Measurements from ENCODE around the gene ADAP1.

DNA sequence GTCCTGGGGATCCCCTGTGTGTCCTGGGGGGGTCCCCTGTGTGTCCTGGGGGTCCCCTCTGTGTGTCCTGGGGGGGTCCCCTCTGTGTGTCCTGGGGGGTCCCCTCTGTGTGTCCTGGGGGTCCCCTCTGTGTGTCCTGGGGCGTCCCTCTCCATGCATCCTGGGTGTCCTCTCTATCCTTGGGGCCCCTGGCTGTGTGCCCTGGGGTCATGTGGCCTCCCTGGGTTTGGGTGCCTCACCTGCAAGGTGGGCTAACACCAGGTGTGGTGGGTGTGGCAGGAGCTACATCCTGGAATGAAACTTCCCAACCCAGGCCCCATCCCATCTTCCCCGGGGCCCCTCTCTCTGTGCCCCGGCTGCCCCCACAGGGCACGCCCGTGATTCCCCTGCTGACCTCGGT, 33.4 kb upstream of the ADAP1 start:
- TF ChIP-seq, protein P1, sequence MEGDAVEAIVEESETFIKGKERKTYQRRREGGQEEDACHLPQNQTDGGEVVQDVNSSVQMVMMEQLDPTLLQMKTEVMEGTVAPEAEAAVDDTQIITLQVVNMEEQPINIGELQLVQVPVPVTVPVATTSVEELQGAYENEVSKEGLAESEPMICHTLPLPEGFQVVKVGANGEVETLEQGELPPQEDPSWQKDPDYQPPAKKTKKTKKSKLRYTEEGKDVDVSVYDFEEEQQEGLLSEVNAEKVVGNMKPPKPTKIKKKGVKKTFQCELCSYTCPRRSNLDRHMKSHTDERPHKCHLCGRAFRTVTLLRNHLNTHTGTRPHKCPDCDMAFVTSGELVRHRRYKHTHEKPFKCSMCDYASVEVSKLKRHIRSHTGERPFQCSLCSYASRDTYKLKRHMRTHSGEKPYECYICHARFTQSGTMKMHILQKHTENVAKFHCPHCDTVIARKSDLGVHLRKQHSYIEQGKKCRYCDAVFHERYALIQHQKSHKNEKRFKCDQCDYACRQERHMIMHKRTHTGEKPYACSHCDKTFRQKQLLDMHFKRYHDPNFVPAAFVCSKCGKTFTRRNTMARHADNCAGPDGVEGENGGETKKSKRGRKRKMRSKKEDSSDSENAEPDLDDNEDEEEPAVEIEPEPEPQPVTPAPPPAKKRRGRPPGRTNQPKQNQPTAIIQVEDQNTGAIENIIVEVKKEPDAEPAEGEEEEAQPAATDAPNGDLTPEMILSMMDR (IDR thresholded peaks at IDR 0.05): no peak
- no peak for TF ChIP-seq POLR2A (IDR thresholded peaks at IDR 0.05)

Measured in sigmoid colon (tissue), 3 donors.